Measurements from ENCODE around the gene RMDN3. TPM values are rescaled to one million over a fixed set of nuclear protein-coding genes. Genes with fewer than 3 reads are reported as not detected.

RMDN3 gene
- polyA plus RNA-seq, 2 of the 4 experiments (the other 2 are of a cell fraction), result 15.4 to 16.9 TPM

DNA sequence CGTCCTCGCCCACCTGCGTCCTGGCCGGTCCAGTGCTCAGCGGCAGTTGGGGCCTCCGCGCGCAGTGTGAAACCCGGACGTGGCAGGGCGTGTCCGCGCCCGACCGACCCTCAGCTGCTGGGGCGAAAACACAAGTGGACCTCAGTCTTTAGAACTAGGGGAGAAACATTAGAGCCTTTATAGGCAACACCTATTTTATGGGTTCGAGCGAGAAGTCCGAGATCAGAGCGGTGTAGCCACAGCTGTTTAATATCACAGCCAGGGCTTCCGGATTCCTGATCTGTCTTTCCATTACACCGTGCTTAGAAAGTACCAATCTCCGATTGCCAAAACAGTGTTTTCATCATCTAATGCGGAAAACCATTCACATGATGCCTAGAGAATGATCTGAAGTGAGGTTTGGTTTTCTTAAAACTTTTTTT is 59.6 kb downstream of the RMDN3 start:
- Histone ChIP-seq H3K4me1 (peaks cover 8% of the 10 kb centered on the region; the same call in 2 of the 3 replicates), H3K4me3 (peak overlapping the region; percentile 85), H3K4me2 (peak overlapping the region; percentile 91), H3K27ac (peak overlapping the region; percentile 96 to 97), H3K9me3 (no peaks in the 10 kb centered on the region)
- ATAC-seq (peak; percentile 66 to 69; a peak in 5 of 6 replicates), FAIRE-seq (no peak), DNase-seq (ENCODE audit: low read depth in 1 of 2, low spot score in 1 of 2) (peak in 1 of 2 experiments; percentile 16)
- ChIA-PET CTCF (interaction anchor here (1.0 to 3.6 kb wide), 2 partner anchors 16 to 164 kb away, joined by 3 to 15 read pairs; no protein-coding TSS in a partner anchor), POLR2A (interaction anchor here (1.0 kb wide), 2 partner anchors 12 to 68 kb away, joined by 3 read pairs; partner anchors contain the start of gene GCHFR)
- 0% methylated on average over 8 of the region's 24 CpGs for WGBS (ENCODE audit: missing lambda C conversion rate)
- no peak for TF ChIP-seq ZNF302 (CRISPR knock-in tag; IDR thresholded peaks at IDR 0.05)
- no peak for TF ChIP-seq ZFP36 (IDR thresholded peaks at IDR 0.05; ENCODE audit: borderline replicate concordance, partially characterized antibody)
- TF ChIP-seq HDAC2 (IDR thresholded peaks at IDR 0.05), result 0 out of 2 replicates have a peak, but pooled peaks have one; percentile 6

DNA sequence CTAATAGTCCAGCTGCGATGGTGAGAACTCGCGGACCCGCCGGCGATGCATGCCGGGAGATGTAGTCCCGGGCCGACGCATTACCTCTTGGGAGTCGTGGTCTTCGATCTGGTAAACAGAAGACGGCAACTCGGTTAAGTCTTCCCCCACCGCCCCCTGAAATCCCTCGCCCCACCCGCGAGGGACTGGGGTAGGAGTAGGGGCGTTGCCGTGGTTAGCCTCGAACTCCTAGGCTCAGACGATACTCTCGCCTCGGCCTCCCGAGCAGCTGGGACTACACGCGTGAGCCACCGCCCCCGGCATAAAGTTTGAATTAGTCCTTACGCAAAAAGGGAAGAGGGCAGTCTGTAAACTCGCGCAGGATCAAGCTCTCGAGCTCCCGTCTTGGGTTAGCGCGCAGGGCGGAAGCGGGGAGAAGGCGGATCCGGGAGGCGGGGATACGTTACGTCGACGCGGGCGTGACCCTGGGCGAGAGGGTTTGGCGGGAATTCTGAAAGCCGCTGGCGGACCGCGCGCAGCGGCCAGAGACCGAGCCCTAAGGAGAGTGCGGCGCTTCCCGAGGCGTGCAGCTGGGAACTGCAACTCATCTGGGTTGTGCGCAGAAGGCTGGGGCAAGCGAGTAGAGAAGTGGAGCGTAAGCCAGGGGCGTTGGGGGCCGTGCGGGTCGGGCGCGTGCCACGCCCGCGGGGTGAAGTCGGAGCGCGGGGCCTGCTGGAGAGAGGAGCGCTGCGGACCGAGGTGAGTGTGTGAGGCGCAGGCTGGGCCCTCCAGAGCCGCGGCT is 60.2 kb downstream of the RMDN3 start, which contains the start of gene RAD51:
Gene RAD51, plus strand, starts transcription at position 487 of the 781 bp plus-strand sequence. CDS start 3,585 bp downstream, outside the sequence.
- FAIRE-seq, result no peak
- ATAC-seq, result peak; percentile 94 to 97
- ChIA-PET POLR2A (interaction anchor here (1.0 kb wide), 2 partner anchors 13 to 69 kb away, joined by 3 read pairs; partner anchors contain the start of gene GCHFR), CTCF (interaction anchor here (1.0 to 3.6 kb wide), 5 partner anchors 9 to 179 kb away, joined by 3 to 15 read pairs (median 3); no protein-coding TSS in a partner anchor)
- peak within 1 kb of the TSS; percentile 85 for H3K4me3 ChIP-seq
- 2% methylated on average over 42 of the region's 81 CpGs for WGBS (ENCODE audit: missing lambda C conversion rate)
- H3K4me1 ChIP-seq, result peaks cover 8% of the 10 kb centered on the region; the same call in 2 of the 3 replicates
- no peaks in the 10 kb centered on the region for H3K9me3 ChIP-seq
- H3K27ac ChIP-seq, result peak within 1 kb of the TSS; percentile 96 to 97
- H3K4me2 ChIP-seq, result peak within 1 kb of the TSS; percentile 91
- peak; percentile 83 to 90 for DNase-seq (ENCODE audit: low read depth in 1 of 2, low spot score in 1 of 2)
- TF ChIP-seq, protein P1, sequence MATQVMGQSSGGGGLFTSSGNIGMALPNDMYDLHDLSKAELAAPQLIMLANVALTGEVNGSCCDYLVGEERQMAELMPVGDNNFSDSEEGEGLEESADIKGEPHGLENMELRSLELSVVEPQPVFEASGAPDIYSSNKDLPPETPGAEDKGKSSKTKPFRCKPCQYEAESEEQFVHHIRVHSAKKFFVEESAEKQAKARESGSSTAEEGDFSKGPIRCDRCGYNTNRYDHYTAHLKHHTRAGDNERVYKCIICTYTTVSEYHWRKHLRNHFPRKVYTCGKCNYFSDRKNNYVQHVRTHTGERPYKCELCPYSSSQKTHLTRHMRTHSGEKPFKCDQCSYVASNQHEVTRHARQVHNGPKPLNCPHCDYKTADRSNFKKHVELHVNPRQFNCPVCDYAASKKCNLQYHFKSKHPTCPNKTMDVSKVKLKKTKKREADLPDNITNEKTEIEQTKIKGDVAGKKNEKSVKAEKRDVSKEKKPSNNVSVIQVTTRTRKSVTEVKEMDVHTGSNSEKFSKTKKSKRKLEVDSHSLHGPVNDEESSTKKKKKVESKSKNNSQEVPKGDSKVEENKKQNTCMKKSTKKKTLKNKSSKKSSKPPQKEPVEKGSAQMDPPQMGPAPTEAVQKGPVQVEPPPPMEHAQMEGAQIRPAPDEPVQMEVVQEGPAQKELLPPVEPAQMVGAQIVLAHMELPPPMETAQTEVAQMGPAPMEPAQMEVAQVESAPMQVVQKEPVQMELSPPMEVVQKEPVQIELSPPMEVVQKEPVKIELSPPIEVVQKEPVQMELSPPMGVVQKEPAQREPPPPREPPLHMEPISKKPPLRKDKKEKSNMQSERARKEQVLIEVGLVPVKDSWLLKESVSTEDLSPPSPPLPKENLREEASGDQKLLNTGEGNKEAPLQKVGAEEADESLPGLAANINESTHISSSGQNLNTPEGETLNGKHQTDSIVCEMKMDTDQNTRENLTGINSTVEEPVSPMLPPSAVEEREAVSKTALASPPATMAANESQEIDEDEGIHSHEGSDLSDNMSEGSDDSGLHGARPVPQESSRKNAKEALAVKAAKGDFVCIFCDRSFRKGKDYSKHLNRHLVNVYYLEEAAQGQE (IDR thresholded peaks at IDR 0.05), result peak; percentile 21; the same call in 1 of the 2 replicates
- TF ChIP-seq POLR2A (IDR thresholded peaks at IDR 0.05; ENCODE audit: low read length) (peak; percentile 47), ZNF302 (CRISPR knock-in tag; IDR thresholded peaks at IDR 0.05) (no peak), CBX8 (IDR thresholded peaks at IDR 0.05) (no peak), RNF2 (IDR thresholded peaks at IDR 0.05; ENCODE audit: borderline replicate concordance, low read depth) (no peak), NFE2L2 (conservative IDR thresholded peaks at IDR 0.05; ENCODE audit: low read length) (no peak), PHF8 (IDR thresholded peaks at IDR 0.05; ENCODE audit: borderline replicate concordance, low read depth) (peak; percentile 69), MAFK (IDR thresholded peaks at IDR 0.05; ENCODE audit: partially characterized antibody) (no peak), JUN (IDR thresholded peaks at IDR 0.05) (peak; percentile 28 to 75; a peak in 2 of 5 replicates), FOXS1 (CRISPR knock-in tag; IDR thresholded peaks at IDR 0.05) (no peak), CHD2 (IDR thresholded peaks at IDR 0.05; ENCODE audit: low read length, partially characterized antibody) (no peak), SREBF2 (IDR thresholded peaks at IDR 0.05) (no peak), ZFP36 (IDR thresholded peaks at IDR 0.05; ENCODE audit: borderline replicate concordance, partially characterized antibody) (no peak), CHD4 (IDR thresholded peaks at IDR 0.05; ENCODE audit: borderline replicate concordance) (no peak), HOXA7 (CRISPR knock-in tag; IDR thresholded peaks at IDR 0.05) (no peak), HDAC2 (IDR thresholded peaks at IDR 0.05) (peak; percentile 82; the same call in 1 of the 2 replicates), GATA3 (IDR thresholded peaks at IDR 0.05; ENCODE audit: borderline replicate concordance) (no peak), MAZ (IDR thresholded peaks at IDR 0.05; ENCODE audit: borderline replicate concordance, low read depth, low read length) (no peak), KDM5A (IDR thresholded peaks at IDR 0.05) (peak; percentile 72)
- TF ChIP-seq, protein P2, sequence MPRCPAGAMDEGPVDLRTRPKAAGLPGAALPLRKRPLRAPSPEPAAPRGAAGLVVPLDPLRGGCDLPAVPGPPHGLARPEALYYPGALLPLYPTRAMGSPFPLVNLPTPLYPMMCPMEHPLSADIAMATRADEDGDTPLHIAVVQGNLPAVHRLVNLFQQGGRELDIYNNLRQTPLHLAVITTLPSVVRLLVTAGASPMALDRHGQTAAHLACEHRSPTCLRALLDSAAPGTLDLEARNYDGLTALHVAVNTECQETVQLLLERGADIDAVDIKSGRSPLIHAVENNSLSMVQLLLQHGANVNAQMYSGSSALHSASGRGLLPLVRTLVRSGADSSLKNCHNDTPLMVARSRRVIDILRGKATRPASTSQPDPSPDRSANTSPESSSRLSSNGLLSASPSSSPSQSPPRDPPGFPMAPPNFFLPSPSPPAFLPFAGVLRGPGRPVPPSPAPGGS (IDR thresholded peaks at IDR 0.05), result 0 out of 3 replicates have a peak, but pooled peaks have one; percentile 23
- TF ChIP-seq, protein P3, sequence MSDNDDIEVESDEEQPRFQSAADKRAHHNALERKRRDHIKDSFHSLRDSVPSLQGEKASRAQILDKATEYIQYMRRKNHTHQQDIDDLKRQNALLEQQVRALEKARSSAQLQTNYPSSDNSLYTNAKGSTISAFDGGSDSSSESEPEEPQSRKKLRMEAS (IDR thresholded peaks at IDR 0.05), result peak; percentile 79
- TF ChIP-seq, protein P4, sequence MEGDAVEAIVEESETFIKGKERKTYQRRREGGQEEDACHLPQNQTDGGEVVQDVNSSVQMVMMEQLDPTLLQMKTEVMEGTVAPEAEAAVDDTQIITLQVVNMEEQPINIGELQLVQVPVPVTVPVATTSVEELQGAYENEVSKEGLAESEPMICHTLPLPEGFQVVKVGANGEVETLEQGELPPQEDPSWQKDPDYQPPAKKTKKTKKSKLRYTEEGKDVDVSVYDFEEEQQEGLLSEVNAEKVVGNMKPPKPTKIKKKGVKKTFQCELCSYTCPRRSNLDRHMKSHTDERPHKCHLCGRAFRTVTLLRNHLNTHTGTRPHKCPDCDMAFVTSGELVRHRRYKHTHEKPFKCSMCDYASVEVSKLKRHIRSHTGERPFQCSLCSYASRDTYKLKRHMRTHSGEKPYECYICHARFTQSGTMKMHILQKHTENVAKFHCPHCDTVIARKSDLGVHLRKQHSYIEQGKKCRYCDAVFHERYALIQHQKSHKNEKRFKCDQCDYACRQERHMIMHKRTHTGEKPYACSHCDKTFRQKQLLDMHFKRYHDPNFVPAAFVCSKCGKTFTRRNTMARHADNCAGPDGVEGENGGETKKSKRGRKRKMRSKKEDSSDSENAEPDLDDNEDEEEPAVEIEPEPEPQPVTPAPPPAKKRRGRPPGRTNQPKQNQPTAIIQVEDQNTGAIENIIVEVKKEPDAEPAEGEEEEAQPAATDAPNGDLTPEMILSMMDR (IDR thresholded peaks at IDR 0.05), result no peak
- TF ChIP-seq, protein P5, sequence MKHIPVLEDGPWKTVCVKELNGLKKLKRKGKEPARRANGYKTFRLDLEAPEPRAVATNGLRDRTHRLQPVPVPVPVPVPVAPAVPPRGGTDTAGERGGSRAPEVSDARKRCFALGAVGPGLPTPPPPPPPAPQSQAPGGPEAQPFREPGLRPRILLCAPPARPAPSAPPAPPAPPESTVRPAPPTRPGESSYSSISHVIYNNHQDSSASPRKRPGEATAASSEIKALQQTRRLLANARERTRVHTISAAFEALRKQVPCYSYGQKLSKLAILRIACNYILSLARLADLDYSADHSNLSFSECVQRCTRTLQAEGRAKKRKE (CRISPR knock-in tag; IDR thresholded peaks at IDR 0.05; ENCODE audit: low read depth), result no peak
- TF ChIP-seq, protein P6, sequence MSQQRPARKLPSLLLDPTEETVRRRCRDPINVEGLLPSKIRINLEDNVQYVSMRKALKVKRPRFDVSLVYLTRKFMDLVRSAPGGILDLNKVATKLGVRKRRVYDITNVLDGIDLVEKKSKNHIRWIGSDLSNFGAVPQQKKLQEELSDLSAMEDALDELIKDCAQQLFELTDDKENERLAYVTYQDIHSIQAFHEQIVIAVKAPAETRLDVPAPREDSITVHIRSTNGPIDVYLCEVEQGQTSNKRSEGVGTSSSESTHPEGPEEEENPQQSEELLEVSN (IDR thresholded peaks at IDR 0.05; ENCODE audit: borderline replicate concordance, low read depth), result peak; percentile 86
- TF ChIP-seq, protein P7, sequence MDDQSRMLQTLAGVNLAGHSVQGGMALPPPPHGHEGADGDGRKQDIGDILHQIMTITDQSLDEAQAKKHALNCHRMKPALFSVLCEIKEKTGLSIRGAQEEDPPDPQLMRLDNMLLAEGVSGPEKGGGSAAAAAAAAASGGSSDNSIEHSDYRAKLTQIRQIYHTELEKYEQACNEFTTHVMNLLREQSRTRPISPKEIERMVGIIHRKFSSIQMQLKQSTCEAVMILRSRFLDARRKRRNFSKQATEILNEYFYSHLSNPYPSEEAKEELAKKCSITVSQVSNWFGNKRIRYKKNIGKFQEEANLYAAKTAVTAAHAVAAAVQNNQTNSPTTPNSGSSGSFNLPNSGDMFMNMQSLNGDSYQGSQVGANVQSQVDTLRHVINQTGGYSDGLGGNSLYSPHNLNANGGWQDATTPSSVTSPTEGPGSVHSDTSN (IDR thresholded peaks at IDR 0.05), result no peak
